H7 (cell line): ENCODE measurements around the gene ACTR1A. TPM values are rescaled to one million over a fixed set of nuclear protein-coding genes. Genes with fewer than 3 reads are reported as not detected.

Experiments used
- DNase-seq: peaks from one replicate; pipeline ENCODE4 v3.0.0; 2012
- H3K27me3 ChIP-seq: 2 replicates; pipeline ENCODE4 v1.6.0; 2011; ENCODE audit warnings: mild to moderate bottlenecking, low read length; ENCODE audit not compliant: control insufficient read depth, insufficient read depth
- H3K36me3 ChIP-seq: replicated peaks from 2 replicates; pipeline ENCODE4 v1.5.1; 2011; ENCODE audit warnings: low read length; ENCODE audit not compliant: control insufficient read depth, insufficient read depth
- H3K4me3 ChIP-seq: 2 replicates; pipeline ENCODE4 v1.5.1; 2011; ENCODE audit warnings: low read depth, mild to moderate bottlenecking, control low read depth, low read length, moderate library complexity; ENCODE audit not compliant: insufficient read depth
- total RNA-seq: library from RNA; depleted of rRNA; stranded (reverse); fragments of >200 nt; shearing (Covaris generic); gene quantifications from 2 replicates; pipeline ENCODE4 v1.2.3, GENCODE V29; 2014; rRNA removed

The ACTR1A gene
- total RNA-seq, 1 experiment from 2014 or later = 180 TPM

DNA sequence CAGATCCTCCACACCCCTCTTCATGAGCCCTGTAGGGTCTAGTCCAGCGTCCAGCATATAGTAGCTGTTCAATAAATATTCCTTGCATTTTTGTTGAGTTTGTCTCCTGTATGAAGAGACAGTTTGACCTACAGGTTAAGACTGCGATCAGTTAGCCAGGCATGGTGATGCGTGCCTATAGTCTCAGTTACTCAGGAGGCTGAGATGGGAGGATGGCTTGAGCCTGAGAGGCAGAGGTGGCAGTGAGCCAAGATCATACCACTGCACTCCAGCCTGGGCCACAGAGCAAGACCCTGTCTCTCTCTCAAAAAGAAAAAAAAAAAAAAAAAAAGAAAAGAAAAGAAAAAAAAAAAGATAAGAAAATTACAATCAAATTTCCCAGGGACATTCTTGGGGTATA is 65.0 kb downstream of the ACTR1A start:
- Histone ChIP-seq H3K36me3 (no peaks in the 10 kb centered on the region), H3K27me3 (peaks cover 35% of the 10 kb centered on the region), H3K4me3 (no peak overlapping the region)
- no peak for DNase-seq

DNA sequence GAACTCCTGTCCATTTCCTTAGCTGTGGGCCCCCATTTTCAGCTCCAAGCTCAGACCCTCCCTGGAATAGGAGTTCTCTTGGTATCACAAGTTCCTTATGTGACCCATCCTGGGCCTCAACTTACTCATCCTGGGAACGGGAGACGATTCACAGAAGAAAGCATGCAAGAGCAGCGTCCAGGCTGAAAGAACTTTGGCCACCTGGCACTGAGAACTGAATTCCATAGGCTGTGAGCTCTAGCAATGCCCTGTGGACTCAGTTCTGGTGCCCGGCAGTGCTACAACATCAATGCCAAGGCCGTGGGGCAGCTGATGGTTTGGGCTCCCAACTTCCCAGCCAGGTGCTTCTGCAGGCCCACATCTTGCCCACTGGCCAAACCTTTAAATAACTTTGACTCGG is 66.2 kb downstream of the ACTR1A start:
- Histone ChIP-seq H3K4me3 (no peak overlapping the region), H3K36me3 (no peaks in the 10 kb centered on the region), H3K27me3 (peaks cover 35% of the 10 kb centered on the region)
- no peak for DNase-seq

DNA sequence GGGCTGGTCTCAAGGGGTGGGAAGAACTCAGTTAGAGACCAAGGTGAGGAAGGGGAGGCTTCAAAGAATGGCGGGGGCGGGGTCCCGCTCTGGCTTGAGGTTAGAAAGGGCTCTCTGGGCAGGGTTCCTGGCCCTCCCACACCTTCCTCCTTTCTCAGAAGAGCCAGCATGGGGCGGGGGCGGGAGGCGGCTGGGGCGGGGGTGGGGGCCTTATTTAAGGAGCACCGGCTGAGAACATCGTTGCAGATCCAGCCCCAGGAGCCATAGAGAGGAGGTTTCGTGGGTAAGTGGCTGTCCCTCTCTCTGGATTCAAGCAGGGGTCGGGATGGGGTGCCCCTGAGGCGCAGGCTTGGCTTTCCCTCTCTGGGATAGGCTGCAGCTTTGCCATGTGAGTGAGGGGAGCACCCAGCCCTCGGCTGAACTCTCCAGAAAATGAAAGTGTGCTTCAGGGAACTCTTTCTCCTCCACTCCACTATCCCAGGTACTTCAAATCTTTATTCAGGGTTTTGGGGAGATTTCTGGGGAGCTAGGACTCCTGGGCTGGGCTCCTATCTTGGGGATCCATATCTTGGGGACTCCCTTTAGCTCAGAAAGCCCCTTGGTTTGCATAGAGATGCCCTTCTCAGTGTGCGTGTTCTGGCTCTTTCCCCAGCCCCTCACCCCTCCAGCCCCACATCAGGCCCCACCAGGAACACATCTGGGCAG is 66.8 kb downstream of the ACTR1A start:
- Histone ChIP-seq H3K27me3 (peaks cover 35% of the 10 kb centered on the region), H3K4me3 (peak overlapping the region; percentile 29), H3K36me3 (no peaks in the 10 kb centered on the region)
- peak; percentile 88 for DNase-seq

DNA sequence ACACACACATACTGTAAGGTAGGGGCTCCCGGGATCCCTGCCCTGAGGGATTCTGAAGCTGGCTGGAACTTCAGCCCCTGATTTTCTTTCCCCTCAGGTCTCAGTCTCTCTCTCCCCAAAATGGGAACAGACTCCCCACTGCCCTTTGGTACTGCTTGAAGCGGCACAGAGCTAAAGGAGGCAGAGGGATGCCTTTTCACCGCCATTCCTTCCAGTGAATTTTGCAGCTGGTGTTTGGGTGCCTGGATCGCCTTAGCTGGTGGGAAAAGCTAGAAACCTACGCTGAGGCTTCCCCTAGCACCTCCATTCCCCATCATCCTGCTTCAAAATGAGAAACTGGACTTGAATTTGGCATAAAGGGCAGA is 67.4 kb downstream of the ACTR1A start:
- Histone ChIP-seq H3K4me3 (peak overlapping the region; percentile 29), H3K27me3 (peaks cover 35% of the 10 kb centered on the region), H3K36me3 (no peaks in the 10 kb centered on the region)
- no peak for DNase-seq

DNA sequence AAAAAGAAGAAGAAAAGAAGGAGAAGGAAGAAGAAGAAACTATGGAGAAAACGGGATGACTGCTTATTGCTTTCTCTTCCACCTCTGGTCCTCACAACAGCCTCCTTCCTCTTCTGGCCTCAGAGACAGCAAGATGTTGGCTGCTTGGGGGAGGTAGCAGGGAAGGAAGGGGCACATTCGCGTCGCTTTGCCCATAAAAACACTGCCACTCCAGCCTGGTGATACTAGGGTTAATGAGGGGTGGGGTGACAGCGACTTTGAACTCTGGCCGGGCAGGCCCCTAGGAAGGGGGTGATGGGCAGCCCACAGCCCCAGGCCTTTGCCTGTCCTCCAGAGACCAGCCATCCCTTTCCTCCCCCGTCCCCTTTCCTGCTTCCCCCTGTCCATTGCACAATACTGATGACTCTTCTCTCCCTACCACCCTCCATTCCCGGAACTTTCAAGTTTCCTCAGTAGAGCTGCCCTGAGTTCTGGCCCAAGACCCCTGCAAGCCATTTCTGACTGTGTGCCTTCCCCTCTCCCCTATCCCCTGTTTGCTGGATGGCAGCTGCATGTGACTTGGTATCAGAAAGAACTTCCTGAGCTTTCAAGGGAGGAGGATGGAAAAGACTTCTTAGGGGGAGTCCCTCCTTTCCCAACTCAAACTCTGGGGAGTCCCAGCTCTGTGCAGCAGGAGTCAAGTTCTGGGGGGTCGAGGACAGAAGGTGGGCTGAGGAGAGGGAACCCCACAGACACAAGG is 67.9 kb downstream of the ACTR1A start:
- Histone ChIP-seq H3K27me3 (peaks cover 35% of the 10 kb centered on the region), H3K36me3 (no peaks in the 10 kb centered on the region), H3K4me3 (no peak overlapping the region)
- peak; percentile 59 for DNase-seq

DNA sequence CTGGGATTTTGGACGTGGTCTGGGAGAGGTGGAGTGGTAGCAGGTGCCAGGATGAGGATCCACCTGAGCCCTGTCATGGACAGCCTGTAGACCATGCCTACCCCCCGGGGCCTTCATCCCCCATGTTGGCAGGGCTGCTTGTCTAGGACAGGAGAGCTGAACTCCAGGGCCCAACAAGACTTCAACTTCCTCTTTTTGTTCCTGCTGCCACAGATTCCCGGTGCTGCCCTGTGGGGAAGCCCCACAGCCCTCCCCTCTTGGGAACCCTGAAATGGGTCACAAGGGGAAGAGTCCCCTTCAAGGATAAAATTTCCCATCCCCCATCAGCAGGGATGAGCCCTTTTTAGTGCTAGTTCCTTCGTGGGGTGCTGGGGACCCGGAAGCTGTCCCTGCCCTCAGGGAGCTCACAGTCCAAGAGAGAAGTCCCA is 68.9 kb downstream of the ACTR1A start:
- Histone ChIP-seq H3K27me3 (peaks cover 35% of the 10 kb centered on the region), H3K36me3 (no peaks in the 10 kb centered on the region), H3K4me3 (no peak overlapping the region)
- no peak for DNase-seq

DNA sequence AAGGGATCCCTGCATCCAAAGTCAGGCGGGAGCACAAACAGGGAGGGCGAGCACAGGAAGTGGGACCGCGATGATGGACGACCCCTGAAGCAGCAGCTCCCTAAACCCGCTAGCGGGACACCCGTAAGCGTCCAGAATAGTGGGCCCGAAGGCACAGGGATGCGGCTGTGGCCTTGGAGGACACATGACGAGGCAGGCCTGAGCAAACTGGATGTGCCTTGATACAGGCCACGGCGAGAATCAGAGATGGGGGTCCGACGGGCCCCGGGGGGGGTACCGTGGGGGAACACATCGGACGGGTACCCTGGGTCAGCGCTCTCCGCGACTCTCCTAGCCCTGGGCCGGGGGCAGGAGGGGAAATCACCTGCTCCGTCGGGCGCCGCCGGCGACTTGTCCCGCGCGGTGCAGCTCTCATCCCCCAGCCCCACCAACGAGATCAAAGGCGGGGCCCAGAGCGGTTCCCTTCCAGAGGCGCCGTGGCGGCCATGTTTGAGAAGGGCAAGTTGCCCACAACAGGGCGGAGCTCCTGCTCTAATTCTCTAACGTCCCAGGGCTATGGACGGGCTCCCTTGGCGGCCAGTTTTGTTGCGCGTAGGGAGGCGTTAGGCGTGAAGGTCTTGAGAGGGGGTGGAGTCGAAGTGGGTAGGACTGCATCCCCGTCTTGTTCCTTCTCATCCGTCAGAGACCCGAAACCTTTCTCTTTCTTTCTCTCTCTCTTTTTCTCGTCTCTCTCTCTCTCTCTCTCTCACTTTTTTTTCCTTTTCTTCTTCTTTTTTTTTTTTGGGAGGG is 70.2 kb downstream of the ACTR1A start, which contains the start of gene CUEDC2:
CUEDC2 (minus strand) TSS at position 413 of the 789 bp plus-strand sequence. CDS start 7,386 bp downstream, outside the sequence.
- Histone ChIP-seq H3K4me3 (peak within 1 kb of the TSS; percentile 85), H3K36me3 (no peaks in the 10 kb centered on the region), H3K27me3 (peaks cover 35% of the 10 kb centered on the region)
- peak; percentile 96 for DNase-seq

DNA sequence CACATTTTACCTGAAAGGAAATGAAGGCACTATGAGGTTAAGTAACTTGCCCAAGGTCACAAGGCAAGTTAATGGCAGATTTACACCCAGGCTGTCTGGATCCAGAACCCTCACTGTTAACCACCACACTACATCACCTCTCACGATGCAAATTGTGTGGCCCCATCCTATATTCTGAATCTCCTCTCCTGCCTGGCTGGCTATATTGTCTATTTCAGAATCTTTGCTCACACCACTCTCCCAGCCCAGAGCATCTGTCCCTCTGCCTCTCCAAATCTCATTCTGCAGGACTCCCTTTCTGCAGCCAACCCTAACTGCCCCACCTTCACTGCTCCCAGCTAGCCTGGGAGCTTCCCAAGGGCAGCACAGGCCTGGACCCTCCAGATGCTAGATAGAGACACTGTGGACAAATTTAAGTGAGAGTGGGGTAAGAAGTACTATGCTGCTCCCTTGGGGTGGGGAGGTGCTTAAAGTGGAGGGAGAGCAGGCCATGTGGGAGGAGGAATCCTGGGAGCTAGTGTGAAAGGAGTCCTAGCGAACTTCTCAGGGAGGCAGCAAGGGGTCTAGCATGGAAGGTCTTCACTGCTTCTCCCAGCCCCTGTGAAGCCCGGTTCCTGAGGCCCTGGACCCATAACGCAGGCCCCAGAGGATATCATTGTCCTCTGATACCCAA is 70.9 kb downstream of the ACTR1A start:
- Histone ChIP-seq H3K36me3 (no peaks in the 10 kb centered on the region), H3K27me3 (peaks cover 35% of the 10 kb centered on the region), H3K4me3 (peak overlapping the region; percentile 85)
- peak; percentile 61 for DNase-seq

DNA sequence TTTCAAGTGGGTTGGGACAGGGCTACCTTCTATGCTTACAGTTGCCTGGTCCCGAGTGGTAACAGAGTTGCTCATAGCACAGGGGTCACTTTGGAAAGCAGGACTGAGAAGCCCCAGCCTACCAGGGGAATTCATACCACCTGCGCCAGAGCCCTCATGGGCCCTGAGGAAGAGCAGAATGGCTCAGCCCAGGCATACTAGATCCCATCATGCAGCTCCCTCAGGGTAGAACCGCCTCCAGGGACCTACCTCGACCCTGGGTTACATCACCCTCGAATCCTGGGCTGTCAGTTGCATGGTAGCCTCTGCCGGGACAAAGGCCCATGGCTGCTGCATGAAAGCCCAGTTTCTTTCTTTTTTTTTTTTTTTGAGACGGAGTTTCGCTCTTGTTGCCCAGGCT is 73.0 kb downstream of the ACTR1A start:
- Histone ChIP-seq H3K27me3 (peaks cover 15% of the 10 kb centered on the region), H3K36me3 (no peaks in the 10 kb centered on the region), H3K4me3 (no peak overlapping the region)
- peak; percentile 39 for DNase-seq

Other genes starting within 250 kb of the ACTR1A start
- gene NFKB2, start 107.0 kb downstream of the ACTR1A start, total RNA-seq = 25.3 and 25.6 TPM in 2 replicates
- 5.2 and 6.1 TPM in 2 replicates for gene PSD, start 83.9 kb downstream of the ACTR1A start, total RNA-seq
- gene FBXL15, start 81.9 kb downstream of the ACTR1A start, total RNA-seq = 23.0 and 29.8 TPM in 2 replicates
- gene CUEDC2, start 70.1 kb downstream of the ACTR1A start, total RNA-seq = 51.3 and 64.7 TPM in 2 replicates
- gene C10orf95, start 51.2 kb downstream of the ACTR1A start, total RNA-seq = 0.30 and 0.45 TPM in 2 replicates
- gene SUFU, start 1.3 kb upstream of the ACTR1A start, total RNA-seq = 3.5 and 4.2 TPM in 2 replicates
- 43.5 and 46.4 TPM in 2 replicates for gene TRIM8, start 141.8 kb upstream of the ACTR1A start, total RNA-seq
- 7.5 and 8.1 TPM in 2 replicates for gene ARL3, start 211.7 kb upstream of the ACTR1A start, total RNA-seq
- 10.9 and 11.6 TPM in 2 replicates for gene SFXN2, start 211.9 kb upstream of the ACTR1A start, total RNA-seq
- 13.9 and 16.9 TPM in 2 replicates for gene WBP1L, start 241.2 kb upstream of the ACTR1A start, total RNA-seq